Erythroblast (primary cell): Measurements from ENCODE around the gene TAPBP.
"Not testable (repeated sequence)": the region's sequence is repeated elsewhere in the genome, so short reads cannot be mapped to it uniquely, and the experiment has no call there.

Experiments used
- DNase-seq, 2 experiments: peaks; one replicate each; lab custom pipeline; 2025; lab: John Stamatoyannopoulos, UW
- GATA1 ChIP-seq: IDR thresholded peaks from 2 replicates; pipeline ENCODE4 v1.6.1; 2011; ENCODE audit warnings: low read depth, mild to moderate bottlenecking, control low read depth, low read length, moderate library complexity
- POLR2A ChIP-seq: IDR thresholded peaks from 2 replicates; pipeline ENCODE4 v1.6.1; 2011; ENCODE audit warnings: mild to moderate bottlenecking, low read length

Gene TAPBP

GRCh38 chr6:33313709-33314514, at the start of gene TAPBP:
Gene TAPBP (minus strand): TSS chr6:33314078. CDS start chr6:33314041, 37 bp downstream.
- TF ChIP-seq GATA1 (no peak), POLR2A (peak; percentile 80)
- DNase-seq, result peak; percentile 81 to 88

- DNase-seq, result not testable (repeated sequence)
Observed at GRCh38 chr6:33363486-33363885, 49.6 kb upstream of the TAPBP start.

DNA sequence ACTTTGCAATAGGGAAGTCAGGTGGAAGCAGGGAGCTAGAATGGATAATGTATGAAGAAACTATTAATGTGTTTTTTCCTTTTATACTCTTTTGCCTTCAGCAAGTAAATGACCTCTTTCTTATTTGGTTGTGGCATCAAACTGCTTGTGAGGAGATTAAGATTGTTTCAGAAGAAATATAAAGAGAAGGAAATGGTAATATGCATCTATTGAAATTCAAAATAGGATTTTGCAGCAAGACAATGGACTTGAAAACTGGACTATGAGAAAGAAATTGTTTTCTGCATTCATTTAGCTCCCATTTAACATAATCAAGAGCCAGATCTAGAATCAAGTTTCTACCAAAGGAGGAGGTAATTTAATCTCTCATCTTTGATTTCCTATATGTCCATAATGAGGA, 45.5 kb upstream of the TAPBP start:
- no peak for TF ChIP-seq GATA1
- DNase-seq, result no peak

GRCh38 chr6:33357160-33357871, 43.4 kb upstream of the TAPBP start:
- DNase-seq, result peak; percentile 5 to 30

DNA sequence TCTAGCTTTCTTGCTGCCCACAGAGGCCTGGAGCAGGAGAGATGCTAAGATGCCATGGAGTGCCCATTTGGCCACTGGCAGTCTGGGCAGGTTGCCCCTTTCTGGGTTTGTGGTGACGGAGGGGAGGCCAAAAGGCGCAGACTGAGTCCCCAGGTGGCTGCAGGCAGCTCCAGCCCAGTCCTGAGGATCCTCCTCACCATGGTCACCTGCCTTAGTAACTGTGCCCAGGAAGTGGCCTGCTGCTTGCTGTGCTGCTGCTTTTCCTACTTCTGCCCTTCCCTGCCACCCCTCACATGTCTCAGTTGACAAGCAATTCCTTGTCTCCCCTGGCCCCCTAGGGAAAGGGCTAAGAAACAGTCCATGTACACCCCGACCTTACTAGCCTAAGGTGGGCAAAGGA, 42.4 kb upstream of the TAPBP start:
- no peak for DNase-seq
- TF ChIP-seq POLR2A (no peak), GATA1 (no peak)

- not testable (repeated sequence) for DNase-seq
Observed at GRCh38 chr6:33355860-33356259, 42.0 kb upstream of the TAPBP start.

GRCh38 chr6:33347816-33348215, 33.9 kb upstream of the TAPBP start:
- DNase-seq, result no peak
- TF ChIP-seq POLR2A, result no peak
- no peak for TF ChIP-seq GATA1

DNA sequence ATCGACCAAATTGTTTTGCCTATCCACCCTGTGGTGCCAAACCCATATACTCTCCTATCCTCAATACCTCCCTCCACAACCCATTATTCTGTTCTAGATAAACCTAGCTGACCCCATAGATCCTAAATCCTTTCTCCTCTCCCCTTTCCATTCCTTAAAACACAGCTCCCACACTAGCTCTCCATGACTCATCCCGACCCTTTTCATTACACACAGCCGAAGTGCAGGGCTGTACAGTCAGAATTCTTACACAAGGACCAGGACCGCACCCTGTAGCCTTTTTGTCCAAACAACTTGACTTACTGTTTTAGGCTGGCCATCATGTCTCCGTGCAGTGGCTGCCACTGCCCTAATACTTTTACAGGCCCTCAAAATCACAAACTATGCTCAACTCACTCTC, 33.1 kb upstream of the TAPBP start:
- DNase-seq, result not testable (repeated sequence)

DNA sequence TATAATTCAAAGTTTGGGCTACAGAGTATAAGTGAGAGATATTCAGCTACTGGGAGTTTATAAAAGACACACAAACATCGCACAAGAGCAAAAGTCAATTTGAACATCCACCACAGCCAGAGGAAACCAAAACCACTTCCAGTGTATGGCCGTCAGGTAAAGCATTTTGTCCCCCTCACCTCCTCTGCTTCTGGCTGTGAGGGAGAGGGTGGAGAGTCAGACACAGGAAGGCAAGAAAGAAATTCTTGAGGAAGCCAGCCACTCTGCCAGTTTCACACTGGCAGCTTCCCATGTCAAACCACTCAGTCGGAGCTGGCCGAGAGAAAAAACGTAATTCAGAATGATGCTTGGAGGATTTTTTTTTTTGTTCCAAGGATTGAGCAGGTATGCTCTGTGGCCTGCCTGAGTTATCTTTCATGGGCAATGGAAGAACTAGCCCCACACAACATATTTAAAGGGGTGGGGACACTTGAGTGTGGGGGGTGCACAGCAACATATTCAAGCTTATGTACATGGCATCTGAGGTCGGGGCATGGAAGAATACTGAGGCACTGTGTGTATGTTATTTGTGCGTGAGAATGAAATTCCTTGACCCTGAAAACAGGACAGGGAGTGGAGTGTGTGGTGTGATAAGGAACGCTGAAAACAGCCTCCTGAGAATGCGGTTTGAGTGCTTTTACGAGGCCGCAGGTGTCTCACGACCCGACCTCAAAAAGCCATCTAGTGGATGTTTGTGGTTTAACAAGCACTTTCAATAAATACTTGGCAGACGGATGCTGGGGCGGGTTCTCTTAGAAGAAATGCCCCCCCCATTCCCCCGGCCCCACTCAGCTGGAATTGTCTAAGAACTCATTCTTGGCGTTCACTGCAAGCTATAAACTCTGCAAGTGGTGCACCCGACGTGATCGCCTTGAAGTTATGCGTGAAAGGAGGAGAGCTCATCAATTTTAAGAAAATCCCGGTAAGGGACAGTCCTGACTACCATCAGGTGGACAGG, 31.1 kb upstream of the TAPBP start:
- peak; percentile 80 to 84 for DNase-seq
- no peak for TF ChIP-seq GATA1
- TF ChIP-seq POLR2A, result peak; percentile 25

DNA sequence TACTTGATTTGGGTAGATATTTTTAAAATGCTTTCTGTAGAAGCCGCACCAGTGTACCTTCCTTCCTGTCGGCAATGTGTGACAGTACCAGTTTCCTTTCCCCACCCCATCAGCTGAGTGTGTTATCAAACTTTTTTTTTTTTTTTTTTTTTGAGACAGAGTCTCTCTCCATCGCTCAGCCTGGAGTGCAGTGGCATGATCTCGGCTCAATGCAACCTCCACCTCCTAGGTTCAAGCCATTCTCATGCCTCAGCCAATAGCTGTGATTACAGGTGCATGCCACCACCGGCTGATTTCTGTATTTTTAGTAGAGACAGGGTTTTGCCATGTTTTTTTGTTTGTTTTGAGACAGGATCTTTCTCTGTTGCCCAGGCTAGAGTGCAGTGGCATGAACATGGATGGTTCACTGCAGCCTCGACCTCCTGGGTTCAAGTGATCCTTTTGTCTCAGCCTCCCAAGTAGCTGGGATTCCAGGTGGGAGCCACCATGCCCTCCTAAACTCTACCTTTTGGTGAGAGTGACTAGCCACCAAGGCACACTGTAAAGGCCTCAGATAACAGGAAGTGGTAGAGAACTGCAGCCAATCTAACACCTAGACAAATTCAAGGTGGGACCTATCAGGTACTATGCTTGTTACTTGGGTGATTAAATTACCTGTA, 30.2 kb upstream of the TAPBP start:
- DNase-seq, result no peak
- no peak for TF ChIP-seq POLR2A
- no peak for TF ChIP-seq GATA1

DNA sequence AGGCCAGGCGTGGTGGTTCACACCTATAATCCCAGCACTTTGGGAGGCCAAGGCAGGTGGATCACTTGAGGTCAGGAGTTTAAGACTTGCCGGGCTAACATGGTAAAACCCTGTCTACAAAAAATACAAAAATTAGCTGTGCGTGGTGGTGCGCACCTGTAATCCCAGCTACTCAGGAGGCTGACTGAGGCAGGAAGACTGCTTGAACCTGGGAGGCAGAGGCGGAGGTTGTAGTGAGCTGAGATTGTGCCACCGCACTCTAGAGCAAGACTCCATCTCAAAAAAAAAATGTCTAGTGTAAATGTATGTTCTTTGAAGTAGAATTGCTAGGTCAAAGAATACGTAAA, 29.7 kb upstream of the TAPBP start:
- not testable (repeated sequence) for DNase-seq

DNA sequence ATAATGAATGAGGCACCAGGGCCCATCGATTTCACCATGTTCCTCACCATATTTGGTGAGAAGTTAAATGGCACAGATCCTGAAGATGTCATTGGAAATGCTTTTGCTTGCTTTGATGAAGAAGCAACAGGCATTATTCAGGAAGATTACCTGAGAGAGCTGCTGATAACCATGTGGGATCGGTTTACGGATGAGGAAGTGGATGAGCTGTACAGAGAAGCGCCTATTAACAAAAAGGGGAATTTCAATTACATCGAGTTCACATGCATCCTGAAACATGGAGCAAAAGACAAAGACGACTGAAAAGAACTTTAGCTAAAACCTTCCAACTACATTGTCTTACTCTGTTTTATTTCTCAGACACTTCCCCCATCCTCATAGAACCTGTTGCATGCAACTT, 25.3 kb upstream of the TAPBP start:
- no peak for DNase-seq
- no peak for TF ChIP-seq GATA1

- TF ChIP-seq POLR2A (no peak), GATA1 (no peak)
- no peak for DNase-seq
Observed at GRCh38 chr6:33336495-33336894, 22.6 kb upstream of the TAPBP start.

DNA sequence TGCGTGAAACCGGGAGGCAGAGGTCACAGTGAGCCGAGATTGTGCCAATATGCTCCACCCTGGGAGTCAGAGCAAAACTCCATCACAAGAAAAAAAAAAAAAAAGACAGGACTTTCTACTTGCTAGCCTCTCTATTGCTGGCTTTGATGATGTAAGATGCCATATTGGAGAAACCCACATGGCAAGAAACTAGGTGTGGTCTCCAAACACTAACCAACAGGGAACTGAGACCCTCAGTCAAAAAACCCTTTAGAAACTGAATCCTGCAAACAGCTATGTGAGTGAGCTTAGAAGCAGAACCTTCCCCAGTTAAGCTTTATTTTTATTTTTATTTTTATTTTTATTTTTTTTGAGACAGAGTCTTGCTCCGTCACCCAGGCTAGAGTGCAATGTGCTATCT, 22.0 kb upstream of the TAPBP start:
- TF ChIP-seq GATA1 (no peak), POLR2A (no peak)
- DNase-seq, result no peak

- no peak for TF ChIP-seq POLR2A
- no peak for TF ChIP-seq GATA1
- DNase-seq, result no peak
Observed at GRCh38 chr6:33333666-33334065, 19.8 kb upstream of the TAPBP start.
